Immature natural killer cell (primary cell): ENCODE measurements around the gene MRPS25. TPM values are rescaled to one million over a fixed set of nuclear protein-coding genes. Genes with fewer than 3 reads are reported as not detected.

Experiments used
- DNase-seq, 3 donors: peaks; one replicate each; pipeline ENCODE4 v3.0.0; 2022; ENCODE audit warnings: mixed read lengths in 1 of 3
- H3K27ac Mint-ChIP-seq, 6 donors: one replicate each; pipeline ENCODE4 v1.8.0; 2020; ENCODE audit warnings: mixed read lengths in 6 of 6, mild to moderate bottlenecking in 5 of 6, inconsistent platforms in 4 of 6, moderate library complexity in 3 of 6
- H3K27me3 Mint-ChIP-seq, 3 donors: one replicate each; pipeline ENCODE4 v1.8.0; 2020 to 2021; ENCODE audit warnings: low read depth in 3 of 3, mild to moderate bottlenecking in 3 of 3, mixed read lengths in 3 of 3, moderate library complexity in 3 of 3, inconsistent platforms in 1 of 3
- H3K36me3 Mint-ChIP-seq, 3 donors: one replicate each; pipeline ENCODE4 v1.8.0; 2020; ENCODE audit warnings: mixed read lengths in 3 of 3, inconsistent platforms in 2 of 3, mild to moderate bottlenecking in 2 of 3
- H3K4me1 Mint-ChIP-seq, 2 donors: one replicate each; pipeline ENCODE4 v1.8.0; 2020; ENCODE audit warnings: inconsistent platforms in 2 of 2, mild to moderate bottlenecking in 2 of 2, mixed read lengths in 2 of 2, moderate library complexity in 1 of 2
- H3K4me3 Mint-ChIP-seq, 5 donors: one replicate each; pipeline ENCODE4 v1.8.0; 2020; ENCODE audit warnings: mild to moderate bottlenecking in 5 of 5, mixed read lengths in 5 of 5, inconsistent platforms in 3 of 5, moderate library complexity in 3 of 5
- H3K9me3 Mint-ChIP-seq, 6 donors: one replicate each; pipeline ENCODE4 v1.8.0; 2020; ENCODE audit warnings: mild to moderate bottlenecking in 6 of 6, mixed read lengths in 6 of 6, inconsistent platforms in 4 of 6, moderate library complexity in 3 of 6
- polyA plus RNA-seq, 3 donors: library from polyadenylated mRNA; unstranded; fragments of 300-500 nt; fragmentation: Illumina TruSeq; gene quantifications; one replicate each; pipeline ENCODE4 v1.2.3, GENCODE V29; 2021

Gene MRPS25
- polyA plus RNA-seq, 3 donors from 2014 or later, result 11.0 to 20.9 (median 15.7) TPM

GRCh38 chr3:15049584-15049983 is 15.5 kb downstream of the MRPS25 start:
- Mint-ChIP-seq H3K4me3 (no peak overlapping the region), H3K4me1 (peaks cover 19 to 30% of the 10 kb centered on the region in 2 donors), H3K27me3 (peaks cover 0 to 3% (median 1%) of the 10 kb centered on the region in 3 donors), H3K9me3 (no peaks in the 10 kb centered on the region), H3K27ac (peak overlapping the region in 2 of 6 donors; percentile 23 to 61), H3K36me3 (peaks cover 3 to 12% (median 9%) of the 10 kb centered on the region in 3 donors)
- no peak for DNase-seq

DNA sequence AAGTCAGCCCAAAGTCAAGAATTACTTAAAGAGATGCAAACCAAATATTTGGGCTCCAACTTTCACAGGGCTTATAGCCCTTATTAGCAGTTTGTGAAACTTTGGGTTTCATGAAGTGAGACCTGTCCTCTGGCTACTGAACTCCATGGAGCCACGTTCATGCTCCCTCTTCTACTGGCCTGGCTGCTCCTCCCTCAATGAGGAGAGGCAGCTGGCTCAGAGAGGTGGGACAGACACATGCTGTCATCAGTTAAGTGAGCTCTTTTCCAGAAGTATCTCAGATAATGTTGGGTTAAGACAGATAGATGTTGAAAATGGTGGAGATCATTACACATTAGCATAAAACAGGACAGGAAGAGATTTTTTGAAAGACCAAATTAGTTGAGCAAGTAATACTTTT is 19.4 kb downstream of the MRPS25 start:
- Mint-ChIP-seq H3K9me3 (no peaks in the 10 kb centered on the region), H3K27me3 (peaks cover 0 to 1% (median 0%) of the 10 kb centered on the region in 3 donors), H3K4me3 (no peak overlapping the region), H3K27ac (peak overlapping the region in 2 of 6 donors; percentile 9 to 48), H3K36me3 (peaks cover 5 to 26% (median 17%) of the 10 kb centered on the region in 3 donors), H3K4me1 (peaks cover 1 to 6% of the 10 kb centered on the region in 2 donors)
- DNase-seq, result no peak

- H3K9me3 Mint-ChIP-seq, result no peaks in the 10 kb centered on the region
- peaks cover 0 to 6% of the 10 kb centered on the region in 2 donors for H3K4me1 Mint-ChIP-seq
- H3K27ac Mint-ChIP-seq, result peak overlapping the region in 3 of 6 donors; percentile 28 to 73 (median 34)
- H3K36me3 Mint-ChIP-seq, result peaks cover 5 to 26% (median 17%) of the 10 kb centered on the region in 3 donors
- DNase-seq, result no peak
- H3K27me3 Mint-ChIP-seq, result peaks cover 0 to 1% (median 0%) of the 10 kb centered on the region in 3 donors
- no peak overlapping the region for H3K4me3 Mint-ChIP-seq
Observed at GRCh38 chr3:15044326-15044725, 20.8 kb downstream of the MRPS25 start.

- peak overlapping the region in 2 of 6 donors; percentile 34 to 71 for H3K27ac Mint-ChIP-seq
- no peaks in the 10 kb centered on the region for H3K9me3 Mint-ChIP-seq
- H3K4me3 Mint-ChIP-seq, result no peak overlapping the region
- peaks cover 0 to 6% of the 10 kb centered on the region in 2 donors for H3K4me1 Mint-ChIP-seq
- H3K36me3 Mint-ChIP-seq, result peaks cover 5 to 30% (median 17%) of the 10 kb centered on the region in 3 donors
- no peak for DNase-seq
- H3K27me3 Mint-ChIP-seq, result peaks cover 0 to 1% (median 0%) of the 10 kb centered on the region in 3 donors
Observed at GRCh38 chr3:15043408-15044171, 21.5 kb downstream of the MRPS25 start.

GRCh38 chr3:15042936-15043335 is 22.2 kb downstream of the MRPS25 start:
- Mint-ChIP-seq H3K27me3 (peaks cover 0 to 1% (median 0%) of the 10 kb centered on the region in 3 donors), H3K36me3 (peaks cover 5 to 37% (median 19%) of the 10 kb centered on the region in 3 donors), H3K4me1 (peaks cover 0 to 6% of the 10 kb centered on the region in 2 donors), H3K27ac (no peak overlapping the region), H3K9me3 (no peaks in the 10 kb centered on the region), H3K4me3 (no peak overlapping the region)
- DNase-seq, result no peak

DNA sequence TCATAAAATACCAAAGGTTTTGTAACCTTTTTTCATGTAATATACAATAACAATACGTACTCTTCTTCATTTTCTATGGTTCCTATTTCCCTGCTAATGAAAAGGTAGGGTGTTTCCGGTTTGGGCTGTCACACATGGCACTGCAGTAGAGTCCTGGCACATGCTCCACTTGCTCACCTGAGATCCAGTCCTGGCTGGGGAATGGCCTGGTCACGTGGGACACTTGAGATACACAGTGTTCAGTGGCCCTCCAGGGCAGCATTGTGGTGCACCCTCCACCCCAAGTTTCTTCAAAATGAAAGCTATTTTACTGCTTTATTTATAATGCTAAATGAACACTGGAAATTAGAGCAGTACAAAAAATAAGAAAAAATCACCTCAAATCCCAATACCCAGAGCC is 23.2 kb downstream of the MRPS25 start:
- peaks cover 3 to 36% (median 21%) of the 10 kb centered on the region in 3 donors for H3K36me3 Mint-ChIP-seq
- no peak for DNase-seq
- H3K4me3 Mint-ChIP-seq, result no peak overlapping the region
- peak overlapping the region in 3 of 6 donors; percentile 6 to 52 (median 34) for H3K27ac Mint-ChIP-seq
- no peaks in the 10 kb centered on the region for H3K9me3 Mint-ChIP-seq
- H3K4me1 Mint-ChIP-seq, result peaks cover 0 to 6% of the 10 kb centered on the region in 2 donors
- peaks cover 0 to 1% (median 0%) of the 10 kb centered on the region in 3 donors for H3K27me3 Mint-ChIP-seq

GRCh38 chr3:15040844-15041243 is 24.3 kb downstream of the MRPS25 start:
- H3K27ac Mint-ChIP-seq, result peak overlapping the region in 3 of 6 donors; percentile 17 to 25 (median 17)

GRCh38 chr3:15038306-15038705 is 26.8 kb downstream of the MRPS25 start:
- no peak for DNase-seq
- Mint-ChIP-seq H3K4me3 (no peak overlapping the region), H3K27me3 (no peaks in the 10 kb centered on the region), H3K4me1 (peaks cover 0 to 6% of the 10 kb centered on the region in 2 donors), H3K9me3 (no peaks in the 10 kb centered on the region), H3K36me3 (peaks cover 0 to 42% (median 21%) of the 10 kb centered on the region in 3 donors), H3K27ac (no peak overlapping the region)

More at GRCh38 chr3:15040844-15041243, 24.3 kb downstream of the MRPS25 start:
- Mint-ChIP-seq H3K27me3 (peaks cover 0 to 1% (median 0%) of the 10 kb centered on the region in 3 donors), H3K4me1 (peaks cover 0 to 6% of the 10 kb centered on the region in 2 donors), H3K9me3 (no peaks in the 10 kb centered on the region), H3K4me3 (no peak overlapping the region), H3K36me3 (peaks cover 0 to 33% (median 21%) of the 10 kb centered on the region in 3 donors)
- DNase-seq, result no peak

DNA sequence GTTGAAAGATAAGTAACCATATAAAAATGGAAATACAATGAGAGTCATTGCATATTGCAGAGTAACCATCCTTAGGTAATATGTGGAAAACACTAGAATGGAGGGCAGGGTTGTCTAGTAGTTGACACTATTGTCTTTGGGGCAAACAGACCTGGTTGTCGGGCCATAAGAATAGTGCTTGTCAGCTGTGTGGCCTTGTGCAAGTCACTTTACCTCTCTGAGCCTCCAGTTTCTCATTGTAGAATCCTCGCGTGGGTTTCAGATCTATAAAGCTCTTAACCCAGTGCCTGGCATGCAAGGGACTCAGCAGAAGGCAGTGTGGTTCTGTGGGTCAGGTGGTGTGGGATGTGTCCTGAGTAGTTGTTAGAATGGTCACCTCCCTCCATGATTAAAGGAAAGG is 32.0 kb downstream of the MRPS25 start:
- peak overlapping the region in 1 of 6 donors; percentile 74 for H3K27ac Mint-ChIP-seq
- no peak for DNase-seq
- H3K27me3 Mint-ChIP-seq, result peaks cover 0 to 3% (median 2%) of the 10 kb centered on the region in 3 donors
- no peaks in the 10 kb centered on the region for H3K4me1 Mint-ChIP-seq
- H3K9me3 Mint-ChIP-seq, result no peaks in the 10 kb centered on the region
- H3K4me3 Mint-ChIP-seq, result no peak overlapping the region
- H3K36me3 Mint-ChIP-seq, result peaks cover 19 to 56% (median 25%) of the 10 kb centered on the region in 3 donors

DNA sequence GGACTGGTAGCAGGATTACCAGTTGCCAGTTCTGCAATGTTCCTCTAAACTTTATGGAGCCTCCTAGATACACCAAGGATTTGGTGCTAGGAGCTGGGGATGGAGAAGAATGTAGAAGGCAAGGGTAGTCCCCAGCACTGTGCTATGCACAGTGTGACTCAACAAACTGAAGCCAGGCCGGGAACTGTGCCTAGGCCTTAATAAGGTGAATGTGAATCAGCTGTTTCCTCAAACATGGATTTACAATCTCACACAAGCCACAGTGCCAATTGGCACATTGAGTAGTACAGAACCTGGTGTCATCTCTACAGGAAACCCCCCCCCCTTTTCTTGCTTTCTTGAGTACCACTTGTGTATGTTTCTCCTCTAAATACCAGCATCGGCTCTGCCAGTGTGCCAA is 32.5 kb downstream of the MRPS25 start:
- H3K4me1 Mint-ChIP-seq, result no peaks in the 10 kb centered on the region
- no peaks in the 10 kb centered on the region for H3K9me3 Mint-ChIP-seq
- H3K27me3 Mint-ChIP-seq, result peaks cover 0 to 3% (median 2%) of the 10 kb centered on the region in 3 donors
- peaks cover 19 to 52% (median 23%) of the 10 kb centered on the region in 3 donors for H3K36me3 Mint-ChIP-seq
- peak overlapping the region in 1 of 6 donors; percentile 74 for H3K27ac Mint-ChIP-seq
- no peak overlapping the region for H3K4me3 Mint-ChIP-seq
- DNase-seq, result no peak

DNA sequence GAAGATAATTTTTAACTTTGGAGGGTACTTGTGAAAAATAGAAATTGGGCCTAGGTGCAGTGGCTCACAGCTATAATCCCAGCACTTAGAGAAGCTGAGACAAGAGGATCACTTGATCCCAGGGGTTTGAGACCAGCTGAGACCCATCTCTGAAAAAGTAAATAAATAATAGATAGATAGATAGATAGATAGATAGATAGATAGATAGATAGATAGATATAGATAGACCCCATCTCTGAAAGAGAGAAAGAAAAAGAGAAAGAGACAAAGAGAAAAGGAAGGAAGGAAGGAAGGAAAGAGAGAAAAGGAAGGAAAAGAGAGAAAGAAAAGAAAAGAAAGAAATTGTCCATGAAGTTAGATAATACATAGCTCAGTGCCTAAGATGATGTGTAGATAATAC is 35.5 kb downstream of the MRPS25 start:
- Mint-ChIP-seq H3K4me3 (no peak overlapping the region), H3K4me1 (no peaks in the 10 kb centered on the region), H3K27ac (peak overlapping the region in 1 of 6 donors; percentile 26), H3K9me3 (no peaks in the 10 kb centered on the region), H3K36me3 (peaks cover 27 to 61% (median 28%) of the 10 kb centered on the region in 3 donors), H3K27me3 (peaks cover 0 to 3% (median 2%) of the 10 kb centered on the region in 3 donors)
- DNase-seq, result no peak

DNA sequence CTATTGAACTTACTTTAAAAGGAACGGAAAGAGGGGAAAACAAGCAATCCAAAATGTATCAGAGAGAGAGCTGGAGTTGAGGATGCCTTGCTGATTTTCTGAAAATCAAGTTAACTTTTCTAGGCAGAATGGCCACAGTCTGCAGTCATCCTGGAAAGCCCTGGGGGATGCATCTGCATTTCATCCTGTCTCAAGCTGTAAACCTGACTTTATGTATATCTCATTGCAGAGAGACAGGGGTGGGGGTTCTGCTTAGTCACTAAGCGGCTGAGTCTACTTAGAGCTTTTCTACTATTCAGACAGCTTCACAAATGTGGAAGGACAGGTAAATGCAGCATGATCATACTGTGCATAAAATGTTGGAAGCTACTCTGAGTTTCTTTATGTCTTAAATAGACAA is 41.4 kb downstream of the MRPS25 start:
- Mint-ChIP-seq H3K27ac (no peak overlapping the region), H3K27me3 (peaks cover 0 to 5% (median 0%) of the 10 kb centered on the region in 3 donors), H3K36me3 (peaks cover 14 to 47% (median 28%) of the 10 kb centered on the region in 3 donors), H3K4me1 (no peaks in the 10 kb centered on the region), H3K9me3 (no peaks in the 10 kb centered on the region), H3K4me3 (no peak overlapping the region)
- DNase-seq, result no peak

- Mint-ChIP-seq H3K27me3 (peaks cover 0 to 3% (median 0%) of the 10 kb centered on the region in 3 donors), H3K36me3 (peaks cover 10 to 43% (median 23%) of the 10 kb centered on the region in 3 donors), H3K4me1 (no peaks in the 10 kb centered on the region), H3K4me3 (no peak overlapping the region), H3K27ac (peak overlapping the region in 2 of 6 donors; percentile 43 to 61), H3K9me3 (no peaks in the 10 kb centered on the region)
- DNase-seq, result no peak
Observed at GRCh38 chr3:15023249-15023648, 41.9 kb downstream of the MRPS25 start.

DNA sequence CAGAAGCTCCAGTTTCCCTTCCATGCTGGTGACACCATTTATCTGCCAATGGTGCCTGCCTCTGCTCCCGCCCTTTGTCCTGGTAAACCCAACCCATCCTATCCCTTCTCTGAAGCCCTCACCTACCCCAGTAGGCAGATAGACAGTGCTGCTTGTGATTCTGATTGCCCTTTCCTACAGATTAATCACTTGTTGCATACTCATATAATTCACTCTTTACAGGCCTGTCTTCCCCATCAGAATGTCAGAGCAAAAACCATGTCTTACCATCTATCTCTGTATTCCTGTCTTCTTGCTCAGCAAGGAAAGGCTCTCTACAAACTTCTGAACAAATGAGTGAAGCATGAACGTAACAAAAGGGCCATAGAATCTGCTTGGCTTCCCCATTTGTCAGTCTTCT is 47.9 kb downstream of the MRPS25 start:
- no peak for DNase-seq
- Mint-ChIP-seq H3K27ac (peak overlapping the region in 1 of 6 donors; percentile 33), H3K4me1 (no peaks in the 10 kb centered on the region), H3K27me3 (peaks cover 0 to 3% (median 0%) of the 10 kb centered on the region in 3 donors), H3K9me3 (no peaks in the 10 kb centered on the region), H3K4me3 (no peak overlapping the region), H3K36me3 (peaks cover 39 to 53% (median 39%) of the 10 kb centered on the region in 3 donors)
